Fibroblast of mammary gland (primary cell): ENCODE measurements around the gene CFC1.
"Not testable (repeated sequence)": the region's sequence is repeated elsewhere in the genome, so short reads cannot be mapped to it uniquely, and the experiment has no call there.

Source experiments
- DNase-seq: peaks from one replicate; pipeline ENCODE4 v3.0.0-alpha.2; 2010; ENCODE audit warnings: low read depth
- H3K4me3 ChIP-seq: 2 replicates; pipeline ENCODE4 v1.5.1; 2011; ENCODE audit warnings: low read depth, mild to moderate bottlenecking, low read length, moderate library complexity; ENCODE audit not compliant: control insufficient read depth

CFC1 gene

DNA sequence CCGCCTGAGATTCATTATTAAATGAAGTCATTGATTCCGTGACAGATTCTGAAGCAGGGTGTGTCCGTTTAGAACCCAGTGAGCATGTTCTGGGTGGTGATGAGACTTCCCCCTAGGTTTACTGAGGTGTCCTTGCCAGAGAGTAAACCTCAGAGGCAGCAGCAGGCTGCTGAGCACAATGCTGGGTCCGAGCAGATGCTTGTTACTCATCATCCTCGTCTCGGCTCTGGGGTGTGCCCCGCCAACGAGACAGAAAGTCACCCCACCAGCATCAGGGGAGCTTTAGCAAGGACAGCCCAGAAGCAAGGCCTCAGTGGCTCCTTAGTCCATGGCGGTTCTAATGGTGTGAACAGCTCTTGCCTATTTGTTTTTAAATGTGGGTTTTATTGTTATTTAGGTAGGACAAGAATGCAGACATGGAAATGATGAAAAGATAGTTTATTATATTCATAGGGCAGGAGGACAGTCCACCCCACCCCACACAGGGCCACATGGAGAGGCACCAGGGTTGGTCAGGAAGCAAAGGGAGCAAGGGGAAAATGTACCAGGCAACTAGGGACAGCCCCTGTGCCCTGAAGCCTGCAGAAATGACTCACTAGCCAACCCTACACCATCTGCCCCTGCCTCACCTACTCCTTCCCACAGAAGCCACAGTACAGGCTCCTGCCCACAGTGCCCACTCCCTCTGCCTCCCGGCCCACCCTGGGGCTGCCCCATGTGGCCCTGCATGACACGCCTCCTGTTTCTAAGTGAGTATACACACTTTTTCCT, 10.5 kb downstream of the CFC1 start:
- not testable (repeated sequence) for DNase-seq, H3K4me3 ChIP-seq

DNA sequence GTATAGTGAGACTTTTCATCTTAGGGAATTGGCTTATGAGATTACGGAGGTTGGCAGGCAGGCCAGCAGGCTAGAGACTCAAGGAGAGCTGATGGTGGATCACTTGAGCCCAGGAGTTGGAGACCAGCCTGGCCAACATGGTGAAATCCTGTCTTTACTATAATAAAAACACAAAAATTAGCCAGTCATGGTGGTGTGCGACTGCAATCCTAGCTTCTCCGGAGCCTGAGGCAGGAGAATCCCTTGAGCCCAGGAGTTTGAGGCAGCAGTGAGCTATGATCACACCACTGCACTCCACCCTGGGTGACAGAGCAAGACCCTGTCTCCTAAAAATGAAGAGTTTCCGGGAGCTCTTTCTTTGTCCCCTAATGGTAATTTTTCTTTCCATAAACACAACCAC, 14.6 kb downstream of the CFC1 start:
- DNase-seq, H3K4me3 ChIP-seq: not testable (repeated sequence)

DNA sequence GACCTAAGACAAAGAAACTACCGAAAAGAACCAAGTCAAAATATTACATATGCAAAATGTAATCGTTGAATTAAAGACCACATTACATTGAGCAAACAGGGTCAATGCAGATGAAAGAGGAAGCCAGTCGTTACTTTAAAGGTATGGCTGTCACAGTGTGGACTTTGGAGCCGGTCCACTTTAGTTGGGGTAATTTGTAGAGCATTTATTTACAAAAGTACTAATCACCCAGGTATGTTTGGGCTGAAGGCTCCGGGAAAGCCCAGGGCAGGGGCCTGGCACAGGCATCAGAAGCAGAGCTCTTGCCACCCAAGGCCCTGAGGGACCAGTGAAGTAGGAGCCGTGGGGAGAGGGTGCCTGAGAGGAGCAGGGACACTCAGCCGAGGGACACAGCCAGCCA, 15.8 kb downstream of the CFC1 start:
- not testable (repeated sequence) for DNase-seq

DNA sequence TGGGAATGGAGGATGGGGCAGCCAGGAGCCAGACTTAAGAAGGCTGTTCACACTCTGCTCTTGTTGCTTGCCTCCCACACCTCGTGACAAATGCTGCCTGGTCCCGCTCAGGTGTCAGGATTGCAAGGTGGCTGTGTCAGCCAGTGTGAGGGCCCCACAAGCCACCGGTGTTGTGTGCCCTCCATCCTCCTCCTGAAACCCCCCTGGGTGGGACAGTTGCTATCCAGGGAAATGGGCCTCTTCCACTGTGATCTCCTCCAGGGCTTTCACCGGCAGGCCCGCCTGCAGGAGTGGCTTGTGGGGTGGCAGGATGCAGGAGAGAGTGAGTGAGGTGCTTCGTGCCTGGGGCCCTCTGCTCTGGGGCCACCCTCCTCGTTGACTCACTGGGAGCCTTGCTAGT, 16.4 kb downstream of the CFC1 start:
- H3K4me3 ChIP-seq, DNase-seq: not testable (repeated sequence)

More for the DNA sequence above, 15.8 kb downstream of the CFC1 start:
- not testable (repeated sequence) for H3K4me3 ChIP-seq

DNA sequence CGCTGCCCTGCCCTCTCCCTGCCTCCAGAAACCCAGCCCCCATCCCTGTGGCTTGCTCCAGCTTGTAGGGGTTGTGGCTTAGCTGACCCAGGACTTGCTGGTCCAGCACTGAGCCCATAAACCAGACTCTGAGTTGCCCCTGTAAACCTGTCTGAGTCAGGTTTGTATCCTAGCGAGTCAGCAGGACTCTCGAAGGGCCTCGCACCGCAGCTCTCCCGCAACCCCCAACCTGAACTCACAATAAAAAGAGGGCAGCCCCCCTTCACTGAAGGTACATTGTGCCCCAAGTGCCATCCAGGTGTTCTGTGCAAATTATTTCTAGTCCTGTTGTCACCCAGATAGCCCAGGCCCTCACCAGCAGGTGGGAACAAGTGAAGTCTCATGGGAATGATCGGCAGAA, 17.9 kb downstream of the CFC1 start:
- DNase-seq, H3K4me3 ChIP-seq: not testable (repeated sequence)

DNA sequence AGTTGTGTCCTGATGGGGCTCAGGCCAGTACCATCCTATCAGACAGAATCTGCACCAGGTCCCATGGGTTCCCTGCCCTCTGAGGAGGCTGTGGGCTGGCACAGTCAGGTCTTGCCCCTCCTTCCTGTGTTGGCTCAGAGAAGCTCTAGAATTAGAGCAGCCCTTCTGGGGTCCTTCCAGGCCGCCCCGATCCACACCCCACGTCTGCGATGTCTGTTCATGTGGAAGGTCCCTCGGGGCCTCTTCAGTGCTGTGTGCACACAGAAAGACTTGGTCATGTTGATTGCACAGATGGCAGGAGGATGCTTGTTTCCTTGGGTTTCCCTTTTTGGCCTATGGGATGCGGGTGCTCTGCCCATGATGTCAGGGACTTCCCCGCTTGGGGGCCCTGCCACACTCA, 20.3 kb downstream of the CFC1 start:
- not testable (repeated sequence) for DNase-seq, H3K4me3 ChIP-seq

DNA sequence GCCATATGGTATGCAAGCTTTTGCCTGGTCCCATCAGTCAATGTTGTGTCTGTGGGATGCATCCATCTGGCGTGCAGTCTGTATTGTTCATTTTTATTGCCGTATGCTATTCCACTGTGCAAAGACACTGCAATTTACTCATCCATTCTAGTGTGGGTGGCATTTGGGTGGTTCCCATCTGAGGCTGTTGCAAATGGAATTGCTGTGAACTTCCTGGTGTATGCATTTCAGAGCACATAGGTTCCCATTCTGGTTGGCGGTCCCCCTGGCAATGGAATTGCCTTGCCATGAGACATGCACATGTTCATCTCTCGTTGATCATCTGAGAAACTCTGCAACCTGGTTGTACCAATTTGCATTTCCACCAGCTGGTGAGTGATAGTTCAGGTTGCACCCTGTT, 21.8 kb downstream of the CFC1 start:
- not testable (repeated sequence) for DNase-seq, H3K4me3 ChIP-seq

DNA sequence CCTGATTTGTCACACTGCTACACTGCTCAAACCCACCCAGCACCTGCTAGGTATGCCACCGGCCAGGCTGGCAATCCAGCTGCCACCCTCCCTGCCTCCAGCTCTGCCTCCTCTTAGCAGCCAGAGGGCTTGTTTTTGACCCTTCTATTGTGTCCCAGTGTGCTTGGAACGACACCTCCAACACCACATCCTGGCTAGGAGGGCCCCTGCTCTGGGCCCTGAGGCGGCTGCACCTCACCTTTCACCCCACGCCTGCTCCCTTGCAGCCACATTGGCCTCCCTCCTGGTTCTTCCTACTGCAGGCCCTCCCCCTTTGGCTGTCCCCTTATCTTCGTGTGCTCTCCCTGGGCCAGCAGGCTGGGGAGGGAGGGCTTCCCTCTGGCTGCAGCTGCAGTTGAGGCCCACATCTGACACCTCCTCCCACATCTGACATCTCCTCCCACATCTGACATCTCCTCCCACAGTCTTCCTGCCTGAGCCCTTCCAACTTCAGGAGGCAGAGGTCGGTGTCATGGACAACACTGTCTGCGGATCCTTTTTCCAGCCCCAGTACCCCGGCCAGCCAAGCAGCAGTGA, 23.1 kb downstream of the CFC1 start:
- H3K4me3 ChIP-seq, DNase-seq: not testable (repeated sequence)

DNA sequence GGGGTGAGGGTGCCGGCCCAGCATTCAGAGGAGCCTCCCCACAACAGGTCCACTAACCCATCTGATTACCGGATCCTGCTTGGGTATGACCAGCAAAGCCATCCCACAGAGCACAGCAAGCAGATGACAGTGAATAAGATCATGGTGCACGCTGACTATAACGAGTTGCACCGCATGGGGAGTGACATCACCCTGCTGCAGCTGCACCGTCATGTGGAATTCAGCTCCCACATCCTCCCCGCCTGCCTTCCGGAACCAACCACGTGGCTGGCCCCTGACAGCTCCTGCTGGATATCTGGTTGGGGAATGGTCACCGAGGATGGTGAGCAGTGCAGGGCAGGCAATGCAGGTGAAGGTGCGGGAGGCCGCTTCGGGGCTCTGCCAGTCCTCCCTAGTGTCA, 25.1 kb downstream of the CFC1 start:
- not testable (repeated sequence) for DNase-seq, H3K4me3 ChIP-seq

DNA sequence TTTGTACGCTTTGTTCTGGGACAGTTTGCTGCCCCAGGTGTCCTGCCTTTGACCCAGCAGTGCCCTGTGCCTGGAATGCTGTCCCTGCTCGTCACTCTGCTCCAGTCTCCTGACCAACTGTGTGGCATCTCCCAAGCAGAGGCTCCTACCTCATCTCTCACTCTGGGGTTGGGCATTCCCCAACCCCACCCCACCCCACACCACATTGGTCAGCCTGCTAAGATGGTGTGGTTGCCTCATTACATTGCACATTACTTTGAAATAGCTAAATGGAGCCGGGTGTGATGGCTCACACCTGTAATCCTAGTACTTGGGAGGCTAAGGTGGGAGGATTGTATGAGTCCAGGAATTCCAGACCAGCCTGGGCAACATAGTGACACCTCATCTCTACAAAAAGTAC, 27.4 kb downstream of the CFC1 start:
- H3K4me3 ChIP-seq, DNase-seq: not testable (repeated sequence)

DNA sequence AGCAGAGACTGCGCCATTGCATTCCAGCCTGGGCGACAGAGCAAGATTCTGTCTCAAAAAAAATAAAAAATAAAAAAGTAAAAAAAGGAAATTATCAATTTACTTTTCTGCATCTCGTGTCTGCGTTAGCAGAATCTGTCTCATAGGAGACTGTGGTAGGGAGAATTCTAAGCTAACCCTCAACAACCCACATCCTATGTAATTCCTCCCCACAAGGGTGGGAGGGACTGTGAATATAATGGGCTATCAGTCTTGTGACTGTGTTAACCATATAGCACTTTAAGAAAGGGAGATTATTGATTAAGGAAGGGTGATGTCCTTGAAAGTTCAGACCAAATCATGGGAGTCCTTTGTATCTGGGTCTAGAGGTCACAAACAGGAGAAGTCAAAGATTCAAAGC, 33.2 kb downstream of the CFC1 start:
- H3K4me3 ChIP-seq, DNase-seq: not testable (repeated sequence)

DNA sequence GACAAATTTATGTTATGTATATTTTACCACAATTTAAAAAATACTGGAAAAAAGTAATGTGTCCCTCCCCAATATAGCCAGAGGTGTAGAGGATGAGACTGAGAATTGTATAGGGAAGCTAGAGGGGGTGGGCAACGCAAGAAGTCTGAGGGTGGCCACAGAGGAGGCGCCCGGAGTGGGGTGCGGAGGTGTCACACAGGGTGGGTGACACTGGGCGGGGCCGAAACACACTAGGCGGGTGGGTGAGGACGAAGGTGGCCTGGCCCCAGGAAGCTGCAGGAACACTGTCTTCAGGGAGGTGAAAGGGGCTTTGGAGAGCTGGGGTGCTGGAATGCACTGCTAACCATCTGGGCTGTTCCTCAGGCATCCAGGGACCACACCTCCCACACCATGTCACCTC, 42.9 kb downstream of the CFC1 start:
- not testable (repeated sequence) for H3K4me3 ChIP-seq, DNase-seq

DNA sequence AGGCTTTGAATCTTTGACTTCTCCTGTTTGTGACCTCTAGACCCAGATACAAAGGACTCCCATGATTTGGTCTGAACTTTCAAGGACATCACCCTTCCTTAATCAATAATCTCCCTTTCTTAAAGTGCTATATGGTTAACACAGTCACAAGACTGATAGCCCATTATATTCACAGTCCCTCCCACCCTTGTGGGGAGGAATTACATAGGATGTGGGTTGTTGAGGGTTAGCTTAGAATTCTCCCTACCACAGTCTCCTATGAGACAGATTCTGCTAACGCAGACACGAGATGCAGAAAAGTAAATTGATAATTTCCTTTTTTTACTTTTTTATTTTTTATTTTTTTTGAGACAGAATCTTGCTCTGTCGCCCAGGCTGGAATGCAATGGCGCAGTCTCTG, 45.2 kb downstream of the CFC1 start:
- DNase-seq, H3K4me3 ChIP-seq: not testable (repeated sequence)

DNA sequence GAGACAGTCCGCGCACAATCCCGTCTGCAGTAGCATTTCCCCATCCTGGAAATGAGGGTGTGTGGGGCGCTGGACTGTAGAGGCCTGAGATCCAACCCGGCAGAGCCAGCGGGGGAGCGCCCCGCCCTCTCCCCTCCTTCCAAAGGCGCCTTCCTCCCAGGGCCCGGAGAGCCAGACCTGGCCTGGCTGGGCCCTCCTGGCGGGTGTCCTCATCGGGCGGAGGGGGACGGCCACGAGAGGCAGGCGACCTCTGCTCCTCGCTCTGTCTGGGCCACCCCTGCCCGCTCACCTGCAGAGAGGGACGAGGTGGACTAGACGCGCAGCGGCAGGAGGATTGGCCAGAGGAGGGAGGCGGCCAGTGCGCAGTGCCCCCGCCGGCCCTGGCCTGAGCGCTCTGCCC, 49.9 kb downstream of the CFC1 start:
- not testable (repeated sequence) for DNase-seq, H3K4me3 ChIP-seq

DNA sequence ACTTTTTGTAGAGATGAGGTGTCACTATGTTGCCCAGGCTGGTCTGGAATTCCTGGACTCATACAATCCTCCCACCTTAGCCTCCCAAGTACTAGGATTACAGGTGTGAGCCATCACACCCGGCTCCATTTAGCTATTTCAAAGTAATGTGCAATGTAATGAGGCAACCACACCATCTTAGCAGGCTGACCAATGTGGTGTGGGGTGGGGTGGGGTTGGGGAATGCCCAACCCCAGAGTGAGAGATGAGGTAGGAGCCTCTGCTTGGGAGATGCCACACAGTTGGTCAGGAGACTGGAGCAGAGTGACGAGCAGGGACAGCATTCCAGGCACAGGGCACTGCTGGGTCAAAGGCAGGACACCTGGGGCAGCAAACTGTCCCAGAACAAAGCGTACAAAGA, 51.0 kb downstream of the CFC1 start:
- not testable (repeated sequence) for H3K4me3 ChIP-seq, DNase-seq

DNA sequence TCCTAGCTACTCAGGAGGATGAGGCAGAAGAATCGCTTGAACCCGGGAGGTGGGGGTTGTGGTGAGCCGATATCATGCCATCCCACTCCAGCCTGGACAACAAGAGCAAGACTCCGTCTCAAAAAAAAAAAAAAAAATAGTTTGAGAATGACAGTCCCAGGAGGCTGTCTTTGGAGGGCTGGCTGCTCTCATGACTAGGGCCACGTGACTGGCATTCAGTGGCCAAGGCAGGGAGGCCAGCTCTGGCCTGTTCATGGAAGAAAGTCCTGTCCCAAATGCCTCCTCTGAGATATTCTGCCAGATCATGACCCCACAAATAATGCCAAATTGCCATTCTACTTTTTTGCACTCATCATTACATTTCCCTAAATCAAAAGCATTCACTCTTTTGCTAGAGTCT, 54.4 kb downstream of the CFC1 start:
- DNase-seq, H3K4me3 ChIP-seq: not testable (repeated sequence)

DNA sequence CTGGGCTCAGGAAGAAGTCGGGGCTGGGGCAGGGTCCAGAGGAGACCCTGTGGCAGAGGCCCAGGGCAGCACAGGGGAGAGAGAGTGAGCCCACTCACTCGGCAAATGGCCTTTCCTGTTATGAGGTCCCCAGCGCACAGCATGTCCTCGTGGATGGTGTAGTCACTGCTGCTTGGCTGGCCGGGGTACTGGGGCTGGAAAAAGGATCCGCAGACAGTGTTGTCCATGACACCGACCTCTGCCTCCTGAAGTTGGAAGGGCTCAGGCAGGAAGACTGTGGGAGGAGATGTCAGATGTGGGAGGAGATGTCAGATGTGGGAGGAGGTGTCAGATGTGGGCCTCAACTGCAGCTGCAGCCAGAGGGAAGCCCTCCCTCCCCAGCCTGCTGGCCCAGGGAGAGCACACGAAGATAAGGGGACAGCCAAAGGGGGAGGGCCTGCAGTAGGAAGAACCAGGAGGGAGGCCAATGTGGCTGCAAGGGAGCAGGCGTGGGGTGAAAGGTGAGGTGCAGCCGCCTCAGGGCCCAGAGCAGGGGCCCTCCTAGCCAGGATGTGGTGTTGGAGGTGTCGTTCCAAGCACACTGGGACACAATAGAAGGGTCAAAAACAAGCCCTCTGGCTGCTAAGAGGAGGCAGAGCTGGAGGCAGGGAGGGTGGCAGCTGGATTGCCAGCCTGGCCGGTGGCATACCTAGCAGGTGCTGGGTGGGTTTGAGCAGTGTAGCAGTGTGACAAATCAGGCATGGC, 55.4 kb downstream of the CFC1 start:
- not testable (repeated sequence) for DNase-seq, H3K4me3 ChIP-seq

DNA sequence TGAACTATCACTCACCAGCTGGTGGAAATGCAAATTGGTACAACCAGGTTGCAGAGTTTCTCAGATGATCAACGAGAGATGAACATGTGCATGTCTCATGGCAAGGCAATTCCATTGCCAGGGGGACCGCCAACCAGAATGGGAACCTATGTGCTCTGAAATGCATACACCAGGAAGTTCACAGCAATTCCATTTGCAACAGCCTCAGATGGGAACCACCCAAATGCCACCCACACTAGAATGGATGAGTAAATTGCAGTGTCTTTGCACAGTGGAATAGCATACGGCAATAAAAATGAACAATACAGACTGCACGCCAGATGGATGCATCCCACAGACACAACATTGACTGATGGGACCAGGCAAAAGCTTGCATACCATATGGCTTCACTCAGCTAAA, 56.6 kb downstream of the CFC1 start:
- not testable (repeated sequence) for DNase-seq, H3K4me3 ChIP-seq
